ENCODE measurements around the gene SPATS2L. TPM values are rescaled to one million over a fixed set of nuclear protein-coding genes. Genes with fewer than 3 reads are reported as not detected.

The SPATS2L gene
- total and polyA plus RNA-seq, 12 donors: 23.4 to 104 (median 71.8) TPM

DNA sequence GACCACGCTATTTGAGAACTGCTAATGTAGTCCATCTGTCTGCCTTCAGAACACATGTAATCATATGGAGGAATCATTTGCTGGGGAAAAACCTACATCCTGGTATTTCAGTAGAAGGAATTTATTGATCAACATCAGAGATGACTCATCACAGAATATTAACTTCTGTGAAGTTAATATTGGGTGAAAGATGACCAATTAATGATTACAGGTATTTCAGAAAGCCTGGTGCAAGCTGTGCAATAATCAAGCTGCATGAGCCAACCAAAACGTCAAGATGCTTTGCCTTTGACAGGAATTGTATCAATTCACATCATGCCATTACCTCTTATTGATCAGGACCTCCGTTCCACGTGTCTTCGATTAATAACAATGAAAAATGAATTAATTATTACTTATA lies 9.4 kb upstream of the SPATS2L start:
- Histone ChIP-seq H3K4me1 (peaks cover 0 to 13% (median 0%) of the 10 kb centered on the region in 9 donors), H3K9me3 (no peaks in the 10 kb centered on the region), H3K4me3 (no peak overlapping the region), H3K27ac (no peak overlapping the region), H3K27me3 (no peaks in the 10 kb centered on the region), H3K36me3 (no peaks in the 10 kb centered on the region)
- 85% methylated on average over 5 of the region's 5 CpGs for WGBS, 2 donors
- no peak for ATAC-seq
- intact Hi-C loops (cut with DNase I): no loop called here
- DNase-seq: no peak
- no peak for TF ChIP-seq CTCF (IDR thresholded peaks at IDR 0.05)

DNA sequence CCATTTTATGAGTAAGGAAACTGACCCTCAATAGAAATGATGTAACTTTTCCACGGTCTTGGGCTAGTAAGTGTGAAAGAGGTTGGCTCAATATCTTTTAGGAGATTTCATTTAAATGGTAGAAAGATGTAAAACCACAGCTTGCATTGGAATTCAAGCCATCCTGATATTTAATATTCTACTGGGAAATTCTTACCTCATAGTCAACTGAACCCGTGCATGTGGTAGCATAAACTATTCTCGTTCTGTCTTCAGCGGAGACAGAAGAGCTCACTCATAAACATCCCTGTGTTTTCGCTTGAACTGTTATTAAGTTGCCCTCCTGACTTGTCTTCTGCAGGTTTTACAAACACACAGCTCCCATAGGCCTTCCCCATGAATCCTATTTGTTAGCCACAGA lies 8.5 kb upstream of the SPATS2L start:
- 90 to 93% methylated on average over 5 of the region's 5 CpGs for WGBS, 2 donors
- Histone ChIP-seq H3K4me3 (no peak overlapping the region), H3K36me3 (no peaks in the 10 kb centered on the region), H3K9me3 (no peaks in the 10 kb centered on the region), H3K4me1 (peaks cover 0 to 14% (median 4%) of the 10 kb centered on the region in 9 donors), H3K27ac (no peak overlapping the region), H3K27me3 (no peaks in the 10 kb centered on the region)
- ATAC-seq (no peak), DNase-seq (no peak)
- intact Hi-C loops (cut with DNase I): no loop called here
- TF ChIP-seq CTCF (IDR thresholded peaks at IDR 0.05): no peak

GRCh38 chr2:200298816-200299215 lies 7.7 kb upstream of the SPATS2L start:
- Histone ChIP-seq H3K36me3 (no peaks in the 10 kb centered on the region), H3K4me1 (peaks cover 0 to 14% (median 4%) of the 10 kb centered on the region in 9 donors), H3K27me3 (no peaks in the 10 kb centered on the region), H3K27ac (no peak overlapping the region), H3K4me3 (no peak overlapping the region), H3K9me3 (no peaks in the 10 kb centered on the region)
- ATAC-seq (no peak), DNase-seq (no peak)
- intact Hi-C loops (cut with DNase I): no loop called here
- 95 to 99% methylated on average over 3 of the region's 3 CpGs for WGBS, 2 donors
- TF ChIP-seq CTCF (IDR thresholded peaks at IDR 0.05): no peak

DNA sequence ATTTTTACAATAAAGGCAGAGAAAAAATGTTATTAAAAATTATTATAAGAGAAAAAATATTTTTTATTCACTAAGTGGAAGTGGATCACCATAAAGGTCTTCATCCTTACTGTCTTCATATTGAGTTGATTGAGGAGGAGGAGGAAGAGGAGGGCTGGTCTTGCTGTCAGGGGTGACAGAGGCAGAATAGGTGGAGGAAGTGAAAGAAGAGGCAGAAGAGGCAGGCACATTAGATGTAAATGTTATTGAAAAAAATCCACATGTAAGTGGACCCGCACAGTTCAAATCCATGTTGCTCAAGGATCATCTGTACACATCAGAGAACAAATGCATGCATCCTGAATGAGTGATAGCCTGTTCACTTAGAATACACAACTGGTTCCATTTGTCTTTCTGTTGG lies 6.4 kb upstream of the SPATS2L start:
- Histone ChIP-seq H3K9me3 (no peaks in the 10 kb centered on the region), H3K4me1 (peaks cover 0 to 16% (median 4%) of the 10 kb centered on the region in 9 donors), H3K4me3 (no peak overlapping the region), H3K27ac (no peak overlapping the region), H3K36me3 (no peaks in the 10 kb centered on the region), H3K27me3 (no peaks in the 10 kb centered on the region)
- no peak for ATAC-seq
- 93 to 100% methylated on average over 1 of the region's 1 CpG for WGBS, 2 donors
- no peak for DNase-seq
- intact Hi-C loops (cut with DNase I): loop anchor here in 7 of 10 donors (2.0 to 10.0 kb wide), 7 partner anchors 73 to 315 kb away; no protein-coding TSS in a partner anchor
- TF ChIP-seq CTCF (IDR thresholded peaks at IDR 0.05): no peak
